ENCODE measurements around the gene ATP8B4. TPM values are rescaled to one million over a fixed set of nuclear protein-coding genes. Genes with fewer than 3 reads are reported as not detected.

Gene ATP8B4
- total RNA-seq, 4 donors from 2014 or later = 2.0 to 9.8 (median 9.2) TPM

GRCh38 chr15:49889536-49889935 lies 229.5 kb downstream of the ATP8B4 start:
- H3K4me3 ChIP-seq = no peak overlapping the region
- H3K27ac ChIP-seq = peak overlapping the region in 3 of 4 donors; percentile 48 to 65 (median 61)
- WGBS, 2 donors (ENCODE audit: low coverage in 1 of 2) = 53 to 94% methylated on average over 2 of the region's 2 CpGs
- TF ChIP-seq POLR2A (IDR thresholded peaks at IDR 0.05) = no peak
- no peak for TF ChIP-seq EP300 (IDR thresholded peaks at IDR 0.05)
- TF ChIP-seq POLR2AphosphoS5 (IDR thresholded peaks at IDR 0.05) = no peak
- TF ChIP-seq CTCF (IDR thresholded peaks at IDR 0.05) = no peak
- ATAC-seq = no peak
- no peaks in the 10 kb centered on the region for H3K36me3 ChIP-seq
- H3K27me3 ChIP-seq = no peaks in the 10 kb centered on the region
- peaks cover 5 to 28% (median 5%) of the 10 kb centered on the region in 3 donors for H3K4me1 ChIP-seq
- H3K9me3 ChIP-seq = no peaks in the 10 kb centered on the region

- H3K4me3 ChIP-seq = no peak overlapping the region
- TF ChIP-seq POLR2A (IDR thresholded peaks at IDR 0.05) (no peak), POLR2AphosphoS5 (IDR thresholded peaks at IDR 0.05) (no peak), CTCF (IDR thresholded peaks at IDR 0.05) (no peak), EP300 (IDR thresholded peaks at IDR 0.05) (no peak)
- 43 to 46% methylated on average over 1 to 3 of the region's 3 CpGs for WGBS, 2 donors (ENCODE audit: low coverage in 1 of 2)
- ATAC-seq = peak; percentile 41
- H3K4me1 ChIP-seq = peaks cover 5 to 28% (median 5%) of the 10 kb centered on the region in 3 donors
- no peaks in the 10 kb centered on the region for H3K27me3 ChIP-seq
- no peaks in the 10 kb centered on the region for H3K36me3 ChIP-seq
- peak overlapping the region; percentile 6 to 71 (median 63) for H3K27ac ChIP-seq
- no peaks in the 10 kb centered on the region for H3K9me3 ChIP-seq
Observed at GRCh38 chr15:49888734-49889133, 230.3 kb downstream of the ATP8B4 start.

- WGBS, 2 donors (ENCODE audit: low coverage in 1 of 2) = 39 to 53% methylated on average over 2 of the region's 2 CpGs
- TF ChIP-seq POLR2AphosphoS5 (IDR thresholded peaks at IDR 0.05) (no peak), POLR2A (IDR thresholded peaks at IDR 0.05) (no peak), EP300 (IDR thresholded peaks at IDR 0.05) (no peak), CTCF (IDR thresholded peaks at IDR 0.05) (no peak)
- H3K9me3 ChIP-seq = no peaks in the 10 kb centered on the region
- ATAC-seq = peak; percentile 51
- H3K27ac ChIP-seq = peak overlapping the region; percentile 43 to 71 (median 63)
- H3K4me1 ChIP-seq = peaks cover 5 to 28% (median 5%) of the 10 kb centered on the region in 3 donors
- H3K36me3 ChIP-seq = no peaks in the 10 kb centered on the region
- H3K4me3 ChIP-seq = no peak overlapping the region
- no peaks in the 10 kb centered on the region for H3K27me3 ChIP-seq
Observed at GRCh38 chr15:49888323-49888693, 230.7 kb downstream of the ATP8B4 start.

DNA sequence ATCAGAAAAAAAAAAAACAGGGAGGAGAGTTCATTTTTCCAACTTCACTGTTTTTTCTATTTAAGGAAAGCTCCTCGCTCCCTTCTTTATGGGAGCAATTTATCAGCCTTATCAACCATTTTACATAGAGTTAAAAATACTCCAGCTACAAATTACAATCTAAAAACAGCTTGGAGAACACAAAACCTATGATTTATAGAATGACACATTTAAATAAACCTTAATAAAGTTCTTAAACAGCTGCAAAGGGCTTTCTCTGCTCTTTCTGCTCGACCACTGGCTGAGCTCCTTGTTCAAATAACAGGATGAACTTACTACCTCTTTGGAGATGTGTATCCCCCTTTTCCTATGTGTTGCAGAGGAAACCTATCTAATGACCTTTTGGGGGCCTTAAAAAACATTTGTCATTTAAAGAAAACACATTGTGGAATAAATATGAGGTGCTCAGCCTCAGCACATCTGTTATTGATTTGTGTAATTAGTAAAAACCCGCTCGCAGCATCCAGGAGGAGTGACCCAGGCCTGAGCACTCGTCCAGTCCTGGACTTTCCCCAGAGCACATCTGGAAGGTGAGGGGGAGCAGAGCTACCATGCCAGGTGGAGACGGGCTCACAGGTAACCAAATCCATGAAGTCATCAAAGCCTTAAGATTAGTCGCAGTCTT lies 231.2 kb downstream of the ATP8B4 start:
- WGBS, 2 donors (ENCODE audit: low coverage in 1 of 2) = 26 to 32% methylated on average over 5 to 7 of the region's 7 CpGs
- Histone ChIP-seq H3K4me3 (no peak overlapping the region), H3K36me3 (no peaks in the 10 kb centered on the region), H3K27me3 (no peaks in the 10 kb centered on the region), H3K27ac (peak overlapping the region; percentile 43 to 71 (median 63)), H3K4me1 (peaks cover 5 to 28% (median 5%) of the 10 kb centered on the region in 3 donors), H3K9me3 (no peaks in the 10 kb centered on the region)
- ATAC-seq = peak; percentile 16
- peak; percentile 16 for TF ChIP-seq POLR2AphosphoS5 (IDR thresholded peaks at IDR 0.05)
- no peak for TF ChIP-seq CTCF (IDR thresholded peaks at IDR 0.05)
- TF ChIP-seq EP300 (IDR thresholded peaks at IDR 0.05) = no peak
- TF ChIP-seq POLR2A (IDR thresholded peaks at IDR 0.05) = no peak

- no peak for TF ChIP-seq POLR2A (IDR thresholded peaks at IDR 0.05)
- TF ChIP-seq EP300 (IDR thresholded peaks at IDR 0.05) = no peak
- no peak for TF ChIP-seq CTCF (IDR thresholded peaks at IDR 0.05)
- TF ChIP-seq POLR2AphosphoS5 (IDR thresholded peaks at IDR 0.05) = no peak
- no peak overlapping the region for H3K4me3 ChIP-seq
- peaks cover 5 to 37% (median 7%) of the 10 kb centered on the region in 3 donors for H3K4me1 ChIP-seq
- no peak for ATAC-seq
- H3K9me3 ChIP-seq = no peaks in the 10 kb centered on the region
- H3K27ac ChIP-seq = no peak overlapping the region
- no peaks in the 10 kb centered on the region for H3K27me3 ChIP-seq
- H3K36me3 ChIP-seq = no peaks in the 10 kb centered on the region
- WGBS, 2 donors (ENCODE audit: low coverage in 1 of 2) = 91 to 100% methylated on average over 4 of the region's 4 CpGs
Observed at GRCh38 chr15:49883121-49883520, 235.9 kb downstream of the ATP8B4 start.
